WTC11 (cell line): ENCODE data around the gene SEMA3C.

Experiments used
- AR ChIP-seq: fragments of 250-450 bp; sonication (Bioruptor Pico); IDR thresholded peaks from 2 replicates; pipeline ENCODE4 v1.9.0; 2021; ENCODE audit warnings: mild to moderate bottlenecking
- CREB1 ChIP-seq: sonication (generic); formaldehyde crosslinking; IDR thresholded peaks from 2 replicates; pipeline ENCODE4 v1.8.0; 2023; ENCODE audit warnings: mild to moderate bottlenecking, missing genetic modification reagents
- CTCF ChIP-seq: fragments of 200-600 bp; IDR thresholded peaks from 2 replicates; pipeline ENCODE4 v1.8.0; 2022; ENCODE audit warnings: antibody characterized with exemption
- HMGXB4 ChIP-seq: sonication (generic); formaldehyde crosslinking; IDR thresholded peaks from 2 replicates; pipeline ENCODE4 v1.8.1; 2023; ENCODE audit warnings: mild to moderate bottlenecking, moderate library complexity, missing genetic modification reagents
- NFE2L1 ChIP-seq: sonication (generic); formaldehyde crosslinking; IDR thresholded peaks from 2 replicates; pipeline ENCODE4 v1.8.1; 2023; ENCODE audit warnings: missing genetic modification reagents

GRCh38 chr7:80967071-80967916, 48.4 kb upstream of the SEMA3C start:
- no peak for TF ChIP-seq CREB1 (CRISPR knock-in tag)
- TF ChIP-seq NFE2L1 (CRISPR knock-in tag) = no peak
- no peak for TF ChIP-seq AR
- TF ChIP-seq HMGXB4 (CRISPR knock-in tag) = no peak
- TF ChIP-seq CTCF = no peak
